ENCODE measurements around the gene HCRT. TPM values are rescaled to one million over a fixed set of nuclear protein-coding genes. Genes with fewer than 3 reads are reported as not detected.

Gene HCRT
- polyA plus RNA-seq, 1 of the 3 experiments (the other 2 are of a cell fraction) = not detected

GRCh38 chr17:42182927-42183734 is 2.1 kb downstream of the HCRT start:
- TF ChIP-seq NFIC (IDR thresholded peaks at IDR 0.05; ENCODE audit: borderline replicate concordance) = no peak
- TF ChIP-seq CTCF (IDR thresholded peaks at IDR 0.05) = peak; percentile 11; the same call in 1 of the 2 replicates
- peak; percentile 68 for TF ChIP-seq FOSL2 (IDR thresholded peaks at IDR 0.05; ENCODE audit: borderline replicate concordance, low read depth)
- 86% methylated on average over 7 of the region's 9 CpGs for whole genome bisulfite sequencing (ENCODE audit: low lambda C conversion rate)

GRCh38 chr17:42181851-42182207 is 3.4 kb downstream of the HCRT start:
- DNase-seq = no peak
- peak overlapping the region; percentile 90; the same call in 1 of the 2 replicates for H3K4me2 ChIP-seq
- no peaks in the 10 kb centered on the region for H3K79me2 ChIP-seq (ENCODE audit: insufficient read depth)
- H2AFZ ChIP-seq (ENCODE audit: low read depth) = no peak overlapping the region
- no peaks in the 10 kb centered on the region for H3K27me3 ChIP-seq (ENCODE audit: insufficient read depth)
- POLR2A ChIA-PET = interaction anchor here (1.6 kb wide), 1 partner anchor 67 kb away, joined by 3 read pairs; no protein-coding TSS in a partner anchor
- no peaks in the 10 kb centered on the region for H3K9me3 ChIP-seq
- no peaks in the 10 kb centered on the region for H3K36me3 ChIP-seq (replicated peaks in 1 of 2; ENCODE audit: control insufficient read depth in 1 of 2, insufficient read depth in 2 of 2, low read length in 1 of 2)
- no peak for TF ChIP-seq NRF1 (IDR thresholded peaks at IDR 0.05; ENCODE audit: low read depth, low read length)
- TF ChIP-seq NFIC (IDR thresholded peaks at IDR 0.05; ENCODE audit: borderline replicate concordance) = no peak
- no peak for TF ChIP-seq JUND (IDR thresholded peaks at IDR 0.05)
- no peak for TF ChIP-seq MEF2A (IDR thresholded peaks at IDR 0.05; ENCODE audit: borderline replicate concordance, low read depth)
- TF ChIP-seq FOXM1 (IDR thresholded peaks at IDR 0.05; ENCODE audit: low read depth) = no peak
- TF ChIP-seq MXI1 (IDR thresholded peaks at IDR 0.05; ENCODE audit: low read depth, low read length) = no peak
- no peak for TF ChIP-seq GABPA (IDR thresholded peaks at IDR 0.05; ENCODE audit: low read depth)
- no peak for TF ChIP-seq RXRA (IDR thresholded peaks at IDR 0.05; ENCODE audit: borderline replicate concordance, low read depth)
- TF ChIP-seq TCF12 (IDR thresholded peaks at IDR 0.05) = no peak
- no peak for TF ChIP-seq RAD21 (IDR thresholded peaks at IDR 0.05; ENCODE audit: low read length)
- no peak for TF ChIP-seq CTCF (IDR thresholded peaks at IDR 0.05)
- no peak for TF ChIP-seq FOSL2 (IDR thresholded peaks at IDR 0.05; ENCODE audit: borderline replicate concordance, low read depth)
- no peak for TF ChIP-seq PBX3 (IDR thresholded peaks at IDR 0.05)
- TF ChIP-seq FOXJ3 (CRISPR knock-in tag; IDR thresholded peaks at IDR 0.05) = no peak
- TF ChIP-seq TAF1 (IDR thresholded peaks at IDR 0.05; ENCODE audit: borderline replicate concordance, low read depth, low read length) = no peak
- no peak for TF ChIP-seq GATA2 (CRISPR knock-in tag; IDR thresholded peaks at IDR 0.05)
- H3K9ac ChIP-seq = no peak overlapping the region
- peaks cover 4 to 15% of the 10 kb centered on the region in 2 experiments; a peak in 2 of 4 replicates for H3K4me1 ChIP-seq (ENCODE audit: control insufficient read depth in 1 of 2, insufficient read depth in 2 of 2, low read depth in 1 of 2, low read length in 1 of 2)
- 68% methylated on average over 2 of the region's 2 CpGs for WGBS (ENCODE audit: low lambda C conversion rate)
- peaks cover 11% of the 10 kb centered on the region for H3F3A ChIP-seq (replicated peaks; ENCODE audit: insufficient read depth)
- H3K9me2 ChIP-seq = no peaks in the 10 kb centered on the region
- H4K20me1 ChIP-seq (ENCODE audit: insufficient read depth) = no peaks in the 10 kb centered on the region
- H3K4me3 ChIP-seq (ENCODE audit: low read depth in 2 of 2, low read length in 1 of 2) = no peak overlapping the region
- H3K27ac ChIP-seq (ENCODE audit: low read depth in 2 of 2, low read length in 1 of 2) = no peak overlapping the region
- CTCF ChIA-PET = interaction anchor here (0.6 to 4.4 kb wide), 25 partner anchors 9 to 224 kb away, joined by 3 to 30 read pairs (median 6); partner anchors contain the start of genes GHDC, NKIRAS2 and RAB5C

More at GRCh38 chr17:42182927-42183734, 2.1 kb downstream of the HCRT start:
- Histone ChIP-seq H3K27ac (ENCODE audit: low read depth in 2 of 2, low read length in 1 of 2) (no peak overlapping the region), H3K9ac (no peak overlapping the region), H3K79me2 (ENCODE audit: insufficient read depth) (no peaks in the 10 kb centered on the region), H3K9me2 (no peaks in the 10 kb centered on the region), H3F3A (replicated peaks; ENCODE audit: insufficient read depth) (peaks cover 11% of the 10 kb centered on the region), H3K4me2 (no peak overlapping the region), H3K27me3 (ENCODE audit: insufficient read depth) (no peaks in the 10 kb centered on the region), H3K36me3 (replicated peaks in 1 of 2; ENCODE audit: control insufficient read depth in 1 of 2, insufficient read depth in 2 of 2, low read length in 1 of 2) (no peaks in the 10 kb centered on the region), H3K9me3 (no peaks in the 10 kb centered on the region), H3K4me3 (ENCODE audit: low read depth in 2 of 2, low read length in 1 of 2) (no peak overlapping the region), H2AFZ (ENCODE audit: low read depth) (0 out of 2 replicates have a peak overlapping the region, but pooled peaks have one; percentile 1), H4K20me1 (ENCODE audit: insufficient read depth) (no peaks in the 10 kb centered on the region), H3K4me1 (ENCODE audit: control insufficient read depth in 1 of 2, insufficient read depth in 2 of 2, low read depth in 1 of 2, low read length in 1 of 2) (peaks cover 4 to 15% of the 10 kb centered on the region in 2 experiments; a peak in 2 of 4 replicates)
- POLR2A ChIA-PET = interaction anchor here (3.2 kb wide), 1 partner anchor 11 kb away, joined by 12 read pairs; the partner anchor contains the start of gene GHDC
- no peak for DNase-seq
- CTCF ChIA-PET = interaction anchor here (0.7 to 2.1 kb wide), 4 partner anchors 10 to 220 kb away, joined by 3 to 10 read pairs (median 4); partner anchors contain the start of gene KAT2A
